GM06990 (cell line): Measurements from ENCODE around the gene DMWD.

Experiments used
- DNase-seq: peaks from one replicate; pipeline ENCODE4 v3.0.0-alpha.2; 2011; ENCODE audit not compliant: insufficient read length; ENCODE audit errors: extremely low read depth
- H3K27me3 ChIP-seq: replicated peaks from 2 replicates; pipeline ENCODE4 v1.6.0; 2011; ENCODE audit warnings: low read length; ENCODE audit not compliant: control insufficient read depth, insufficient read depth
- H3K36me3 ChIP-seq: 2 replicates; pipeline ENCODE4 v1.5.1; 2011; ENCODE audit warnings: low read length; ENCODE audit not compliant: control insufficient read depth, insufficient read depth
- H3K4me3 ChIP-seq: replicated peaks from 2 replicates; pipeline ENCODE4 v1.5.1; 2011; ENCODE audit warnings: low read depth, mild to moderate bottlenecking, control low read depth, low read length
- TF ChIP-seq, protein P1 (sequence below): IDR thresholded peaks from 2 replicates; pipeline ENCODE4 v1.5.1; 2011; ENCODE audit warnings: low read length, control low read depth, mild to moderate bottlenecking, inconsistent platforms; ENCODE audit not compliant: insufficient read depth, poor library complexity, severe bottlenecking

The DMWD gene

GRCh38 chr19:45766296-45766868 is 26.3 kb downstream of the DMWD start:
- H3K4me3 ChIP-seq, result no peak overlapping the region
- DNase-seq, result no peak
- TF ChIP-seq, protein P1, sequence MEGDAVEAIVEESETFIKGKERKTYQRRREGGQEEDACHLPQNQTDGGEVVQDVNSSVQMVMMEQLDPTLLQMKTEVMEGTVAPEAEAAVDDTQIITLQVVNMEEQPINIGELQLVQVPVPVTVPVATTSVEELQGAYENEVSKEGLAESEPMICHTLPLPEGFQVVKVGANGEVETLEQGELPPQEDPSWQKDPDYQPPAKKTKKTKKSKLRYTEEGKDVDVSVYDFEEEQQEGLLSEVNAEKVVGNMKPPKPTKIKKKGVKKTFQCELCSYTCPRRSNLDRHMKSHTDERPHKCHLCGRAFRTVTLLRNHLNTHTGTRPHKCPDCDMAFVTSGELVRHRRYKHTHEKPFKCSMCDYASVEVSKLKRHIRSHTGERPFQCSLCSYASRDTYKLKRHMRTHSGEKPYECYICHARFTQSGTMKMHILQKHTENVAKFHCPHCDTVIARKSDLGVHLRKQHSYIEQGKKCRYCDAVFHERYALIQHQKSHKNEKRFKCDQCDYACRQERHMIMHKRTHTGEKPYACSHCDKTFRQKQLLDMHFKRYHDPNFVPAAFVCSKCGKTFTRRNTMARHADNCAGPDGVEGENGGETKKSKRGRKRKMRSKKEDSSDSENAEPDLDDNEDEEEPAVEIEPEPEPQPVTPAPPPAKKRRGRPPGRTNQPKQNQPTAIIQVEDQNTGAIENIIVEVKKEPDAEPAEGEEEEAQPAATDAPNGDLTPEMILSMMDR, result no peak
- peaks cover 1% of the 10 kb centered on the region for H3K36me3 ChIP-seq
- H3K27me3 ChIP-seq, result no peaks in the 10 kb centered on the region

DNA sequence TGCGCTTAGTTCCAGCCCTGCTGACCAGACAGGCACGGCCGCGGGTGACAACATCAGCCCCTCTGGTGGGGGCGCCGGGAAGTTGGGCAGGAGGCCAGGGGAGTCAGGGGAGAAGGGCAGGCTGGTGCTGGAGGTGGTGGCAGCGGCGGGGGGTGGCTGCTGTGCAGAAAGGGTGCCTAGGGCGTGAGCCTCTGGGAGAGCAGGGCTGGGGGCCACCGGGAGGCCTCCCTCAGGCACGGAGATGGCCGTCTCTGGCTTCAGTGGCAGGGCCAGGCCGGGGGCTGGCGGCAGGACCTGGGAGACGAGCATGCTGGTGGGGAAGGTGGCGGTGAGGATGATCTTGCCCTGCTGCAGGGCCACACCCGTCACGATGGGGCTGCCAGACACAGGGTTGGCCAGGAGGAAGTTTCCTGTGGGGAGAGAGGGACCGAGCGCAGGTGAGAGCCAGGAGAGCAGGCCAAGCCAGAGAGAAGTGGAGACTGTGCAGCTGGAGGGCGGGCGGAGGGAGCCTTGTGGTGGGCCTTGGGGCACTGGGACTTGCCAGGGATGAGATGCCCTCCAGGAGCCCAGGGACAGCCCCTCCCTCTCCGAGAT is 26.8 kb downstream of the DMWD start:
- no peaks in the 10 kb centered on the region; the same call in 1 of the 2 replicates for H3K36me3 ChIP-seq
- TF ChIP-seq, protein P1, result no peak
- H3K4me3 ChIP-seq, result no peak overlapping the region
- no peaks in the 10 kb centered on the region for H3K27me3 ChIP-seq
- DNase-seq, result no peak

DNA sequence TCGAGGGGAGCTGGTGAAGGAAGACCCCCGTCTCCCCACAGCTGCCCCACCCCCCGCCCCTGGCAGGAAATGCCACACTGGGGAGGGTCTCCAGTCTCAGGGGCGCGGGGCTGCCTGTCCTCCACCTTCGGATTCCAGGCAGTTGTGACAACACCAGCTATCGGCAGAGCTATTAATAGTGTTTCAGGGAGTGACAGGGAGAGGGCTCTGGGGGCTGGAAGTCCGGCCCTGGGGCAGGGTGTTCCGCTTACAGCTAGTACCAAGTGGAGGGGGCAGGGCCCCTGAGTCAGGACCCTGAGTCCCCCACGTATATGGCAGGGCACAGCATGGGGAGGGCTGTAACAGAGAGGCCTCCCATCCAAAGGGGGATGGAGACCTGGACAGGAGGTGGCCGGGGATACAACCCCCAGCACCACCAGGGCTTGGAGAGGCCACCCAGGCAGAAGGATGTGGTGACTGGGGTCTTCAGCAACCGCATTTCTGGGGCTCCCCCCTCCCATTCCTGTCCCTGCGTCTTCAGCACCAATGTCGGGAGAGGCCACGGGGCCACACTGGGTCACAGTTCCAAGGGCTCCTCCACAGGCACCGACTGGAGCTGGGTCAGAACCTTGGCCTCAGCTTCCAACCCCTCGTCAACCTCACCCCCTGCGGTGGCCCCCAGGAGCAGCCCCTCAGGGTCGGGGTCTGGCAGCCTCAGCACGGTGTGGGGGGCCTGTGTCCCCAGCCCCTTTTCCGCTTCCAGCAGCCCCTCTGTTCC is 27.5 kb downstream of the DMWD start:
- no peak for DNase-seq
- TF ChIP-seq, protein P1, result no peak
- H3K4me3 ChIP-seq, result no peak overlapping the region

GRCh38 chr19:45764475-45764874 is 28.2 kb downstream of the DMWD start:
- DNase-seq, result no peak
- Histone ChIP-seq H3K27me3 (no peaks in the 10 kb centered on the region), H3K36me3 (no peaks in the 10 kb centered on the region; the same call in 1 of the 2 replicates), H3K4me3 (no peak overlapping the region)
- TF ChIP-seq, protein P1, result no peak

More for the DNA sequence above, 27.5 kb downstream of the DMWD start:
- Histone ChIP-seq H3K27me3 (no peaks in the 10 kb centered on the region), H3K36me3 (no peaks in the 10 kb centered on the region; the same call in 1 of the 2 replicates)

DNA sequence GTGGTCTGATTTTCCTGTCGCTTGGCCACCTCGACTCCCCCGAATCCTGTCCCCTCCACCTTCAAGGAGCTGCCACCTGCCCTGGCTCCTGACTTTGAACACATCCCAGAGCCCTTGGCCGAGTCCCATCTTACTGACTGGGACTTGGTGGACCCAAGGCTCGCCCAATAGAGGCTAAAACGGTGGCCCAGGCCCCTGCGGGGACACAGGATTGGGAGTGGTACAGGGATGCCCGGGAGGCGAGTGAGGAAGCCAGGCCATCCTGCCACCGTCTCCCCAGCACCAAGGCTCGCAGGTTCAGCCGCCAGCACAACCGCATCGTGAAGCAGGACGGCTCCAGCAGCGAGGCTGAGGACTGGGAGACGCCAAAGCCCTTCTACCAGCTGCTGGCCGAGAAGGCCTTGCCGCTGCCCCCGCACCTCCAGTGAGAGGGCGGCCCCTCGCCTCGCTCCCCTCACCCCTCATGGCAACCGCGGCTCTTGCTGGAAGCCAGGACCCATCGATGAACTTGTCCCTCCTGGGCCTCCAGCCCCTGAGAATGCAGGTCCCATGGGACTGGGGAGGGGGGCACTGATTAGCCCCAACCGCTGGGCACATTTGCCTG is 28.9 kb downstream of the DMWD start:
- DNase-seq, result no peak
- no peaks in the 10 kb centered on the region; the same call in 1 of the 2 replicates for H3K27me3 ChIP-seq

More for the DNA sequence above, 28.9 kb downstream of the DMWD start:
- no peak overlapping the region for H3K4me3 ChIP-seq
- TF ChIP-seq, protein P1, result no peak
- H3K36me3 ChIP-seq, result no peaks in the 10 kb centered on the region; the same call in 1 of the 2 replicates
